NCI-H446 treated with DMSO at 0.1 percent for 48 hours (cell line): Measurements from ENCODE around the gene FAM117A.

ENCODE experiments used
- DNase-seq: peaks from one replicate; lab custom pipeline; 2025; lab: John Stamatoyannopoulos, UW

Gene FAM117A, protein sequence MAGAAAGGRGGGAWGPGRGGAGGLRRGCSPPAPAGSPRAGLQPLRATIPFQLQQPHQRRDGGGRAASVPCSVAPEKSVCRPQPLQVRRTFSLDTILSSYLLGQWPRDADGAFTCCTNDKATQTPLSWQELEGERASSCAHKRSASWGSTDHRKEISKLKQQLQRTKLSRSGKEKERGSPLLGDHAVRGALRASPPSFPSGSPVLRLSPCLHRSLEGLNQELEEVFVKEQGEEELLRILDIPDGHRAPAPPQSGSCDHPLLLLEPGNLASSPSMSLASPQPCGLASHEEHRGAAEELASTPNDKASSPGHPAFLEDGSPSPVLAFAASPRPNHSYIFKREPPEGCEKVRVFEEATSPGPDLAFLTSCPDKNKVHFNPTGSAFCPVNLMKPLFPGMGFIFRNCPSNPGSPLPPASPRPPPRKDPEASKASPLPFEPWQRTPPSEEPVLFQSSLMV

DNA sequence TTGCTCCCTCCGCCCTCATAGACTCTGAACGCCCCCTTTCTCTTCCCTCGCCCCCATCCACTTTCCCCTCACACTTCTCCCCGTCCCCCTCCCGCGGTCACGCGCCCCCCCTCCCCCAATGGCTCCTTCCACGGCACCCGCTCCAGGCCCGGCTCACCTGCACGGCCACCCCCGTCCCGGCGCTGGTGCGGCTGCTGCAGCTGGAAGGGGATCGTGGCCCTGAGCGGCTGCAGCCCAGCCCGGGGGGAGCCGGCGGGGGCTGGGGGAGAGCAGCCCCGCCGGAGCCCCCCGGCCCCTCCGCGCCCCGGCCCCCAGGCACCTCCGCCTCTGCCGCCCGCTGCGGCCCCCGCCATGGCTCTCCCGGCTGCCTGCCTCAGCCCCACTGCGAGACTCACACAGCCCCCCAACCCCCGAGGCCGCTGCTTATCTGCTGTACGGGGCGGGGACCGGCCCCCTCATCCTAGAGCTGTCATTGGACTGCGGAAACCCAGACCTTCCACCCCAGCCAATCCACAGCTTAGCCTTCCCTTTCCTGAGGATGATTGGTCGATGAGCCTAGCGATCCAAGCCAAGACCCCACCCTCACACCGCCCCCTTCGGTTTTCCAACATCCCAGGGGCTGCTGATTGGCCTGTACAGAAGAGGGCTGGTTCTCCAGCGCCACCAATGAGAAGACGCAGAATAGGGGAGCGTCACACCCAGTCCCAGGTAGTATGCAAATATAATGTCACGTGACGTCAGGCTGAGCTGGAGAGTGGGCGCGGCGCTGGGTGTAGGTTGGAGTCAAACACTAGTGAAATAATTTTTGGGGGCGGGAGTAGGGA lies at the start of gene FAM117A:
Gene FAM117A, minus strand, starts transcription at position 397 of the 824 bp plus-strand sequence. Its CDS starts 44 bp downstream, at position 353.
- DNase-seq: peak; percentile 96

DNA sequence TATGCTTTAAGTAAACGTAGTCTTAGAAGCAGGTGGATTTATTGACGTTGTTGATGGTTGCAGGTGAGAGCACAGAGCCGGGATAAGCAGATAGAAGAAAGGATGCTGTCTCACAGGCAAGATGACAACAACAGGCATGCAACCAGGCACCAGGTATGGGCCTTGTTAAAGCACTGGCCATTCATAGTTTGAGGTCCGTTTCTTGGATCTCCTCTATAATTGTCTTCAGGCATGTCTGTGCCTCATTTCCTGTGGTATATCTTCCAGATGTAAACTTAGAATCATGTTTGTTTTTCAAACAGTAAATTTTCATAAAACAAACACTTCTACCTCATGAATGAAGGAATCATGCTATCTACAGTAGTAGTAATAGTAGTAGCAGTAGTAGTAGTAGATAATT lies 45.1 kb upstream of the FAM117A start:
- DNase-seq: no peak

DNA sequence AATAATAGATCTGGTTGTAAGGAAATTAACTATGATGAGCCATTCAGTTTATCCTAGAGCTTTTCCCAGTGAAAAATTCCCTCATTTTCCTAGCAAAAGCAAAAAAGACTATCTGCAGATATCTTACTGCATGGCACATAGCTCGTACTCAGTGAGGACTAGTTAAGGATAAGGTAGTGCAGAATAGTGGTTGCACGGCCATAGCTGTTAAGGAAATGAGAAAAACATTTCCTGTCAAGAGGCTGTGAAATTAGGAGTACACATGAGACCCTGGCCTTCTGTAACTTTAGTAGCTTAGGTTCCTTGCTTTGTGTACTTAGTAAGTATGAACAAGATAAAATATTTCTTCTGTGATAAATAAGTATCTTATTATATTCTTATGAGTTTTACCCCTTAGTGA lies 34.8 kb upstream of the FAM117A start:
- DNase-seq: no peak

DNA sequence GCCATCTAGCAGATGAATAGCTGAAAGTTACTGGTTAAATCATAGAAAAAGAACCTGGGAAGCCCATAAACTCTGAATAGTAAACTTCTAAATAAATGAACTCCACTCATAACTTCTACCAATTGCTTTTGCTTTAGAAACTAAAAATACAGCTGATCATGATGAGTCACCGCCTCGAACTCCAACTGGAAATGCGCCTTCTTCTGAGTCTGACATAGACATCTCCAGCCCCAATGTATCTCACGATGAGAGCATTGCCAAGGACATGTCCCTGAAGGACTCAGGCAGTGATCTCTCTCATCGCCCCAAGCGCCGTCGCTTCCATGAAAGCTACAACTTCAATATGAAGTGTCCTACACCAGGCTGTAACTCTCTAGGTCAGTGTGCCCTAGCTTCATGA lies 34.3 kb upstream of the FAM117A start:
- DNase-seq: no peak

DNA sequence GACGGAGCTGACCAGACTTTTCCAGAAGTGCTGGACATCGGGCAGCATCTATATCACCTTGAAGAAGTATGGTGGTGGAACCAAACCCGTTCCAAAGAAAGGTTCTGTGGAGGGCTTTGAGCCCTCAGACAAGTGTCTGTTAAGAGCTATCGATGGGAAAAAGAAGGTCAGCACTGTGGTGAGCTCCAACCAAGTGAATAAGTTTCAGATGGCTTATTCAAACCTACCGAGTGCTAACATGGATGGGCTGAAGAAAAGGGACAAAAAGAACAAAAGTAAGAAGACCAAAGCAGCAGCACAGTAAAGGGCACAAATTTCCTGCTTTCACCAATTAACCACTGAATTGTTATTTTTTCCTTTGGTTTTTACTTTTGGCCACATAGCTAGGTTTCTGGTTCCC lies 31.4 kb upstream of the FAM117A start:
- no peak for DNase-seq

DNA sequence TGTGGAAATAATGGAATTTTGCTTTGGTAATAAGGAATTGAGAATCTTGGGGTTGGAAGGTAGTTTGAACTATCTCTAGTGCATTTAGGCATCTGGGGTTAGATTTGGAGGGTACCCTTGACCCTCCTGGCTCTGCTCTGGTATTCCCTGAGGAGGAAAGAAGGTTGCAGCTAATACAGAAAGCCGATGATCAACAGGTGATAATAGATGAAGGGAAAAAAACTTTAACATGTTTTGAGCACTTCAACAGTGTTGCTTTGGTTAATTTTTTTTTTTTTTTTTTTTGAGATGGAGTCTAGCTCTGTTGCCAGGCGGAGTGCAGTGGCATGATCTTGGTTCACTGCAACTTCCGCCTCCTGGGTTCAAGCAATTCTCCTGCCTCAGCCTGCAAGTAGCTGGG lies 29.4 kb upstream of the FAM117A start:
- DNase-seq: no peak

DNA sequence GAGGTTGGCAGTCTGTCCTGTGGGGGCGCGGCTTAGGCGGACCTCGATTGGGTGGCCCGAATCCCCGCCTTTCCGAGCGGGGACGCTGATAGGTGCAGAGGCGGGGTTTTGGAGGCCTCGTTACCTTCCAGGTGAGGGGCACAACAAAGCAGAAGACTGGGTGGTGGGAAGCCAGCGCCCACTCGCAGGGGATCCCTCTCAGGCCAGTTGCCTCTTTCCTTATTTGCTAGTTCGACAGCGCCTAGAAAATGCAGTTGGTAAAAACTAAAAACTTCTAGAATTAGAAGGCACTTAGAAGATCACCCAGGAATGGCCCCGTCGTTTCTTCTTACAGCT lies 25.3 kb upstream of the FAM117A start:
- no peak for DNase-seq

DNA sequence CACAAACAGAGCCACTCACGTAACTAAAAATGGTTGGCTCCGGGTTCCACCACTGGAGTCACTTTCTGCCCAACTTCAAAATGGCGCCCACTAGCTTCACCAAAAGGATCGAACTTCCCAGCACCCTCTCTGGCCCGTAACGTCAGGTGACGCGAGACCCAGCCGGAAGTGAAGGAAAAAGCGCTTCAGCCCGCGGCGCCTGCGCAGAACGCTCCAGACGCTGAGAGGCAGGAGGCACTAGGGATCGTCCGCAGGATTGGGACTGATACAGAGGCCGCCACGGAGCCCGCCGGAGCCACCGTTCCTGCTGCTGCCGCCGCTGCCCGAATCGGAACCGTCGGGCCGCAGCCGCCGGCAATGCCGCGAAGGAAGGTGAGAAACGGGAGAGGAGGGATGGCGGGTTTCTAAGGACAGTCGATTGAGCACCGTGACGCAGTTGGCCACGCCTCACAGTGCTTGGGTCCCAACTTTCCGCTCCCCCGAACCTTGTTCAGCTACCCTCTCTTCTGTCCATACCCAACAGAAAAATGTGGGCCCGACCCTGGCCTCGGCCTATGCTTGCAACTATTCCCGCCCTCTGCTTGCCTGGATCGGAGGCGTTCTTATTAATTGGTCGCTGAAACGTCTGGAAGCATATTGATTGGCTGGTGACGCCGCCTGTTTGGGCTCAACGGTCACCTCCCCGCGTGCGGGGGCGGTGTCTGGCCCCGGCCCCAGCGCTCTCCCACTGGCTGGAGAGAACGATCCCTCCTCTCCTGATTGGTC lies 24.7 kb upstream of the FAM117A start, which contains the start of gene KAT7:
Gene KAT7, plus strand, starts transcription at position 204 of the 765 bp plus-strand sequence. Its CDS starts 154 bp downstream, at position 358.
- DNase-seq: peak; percentile 98

DNA sequence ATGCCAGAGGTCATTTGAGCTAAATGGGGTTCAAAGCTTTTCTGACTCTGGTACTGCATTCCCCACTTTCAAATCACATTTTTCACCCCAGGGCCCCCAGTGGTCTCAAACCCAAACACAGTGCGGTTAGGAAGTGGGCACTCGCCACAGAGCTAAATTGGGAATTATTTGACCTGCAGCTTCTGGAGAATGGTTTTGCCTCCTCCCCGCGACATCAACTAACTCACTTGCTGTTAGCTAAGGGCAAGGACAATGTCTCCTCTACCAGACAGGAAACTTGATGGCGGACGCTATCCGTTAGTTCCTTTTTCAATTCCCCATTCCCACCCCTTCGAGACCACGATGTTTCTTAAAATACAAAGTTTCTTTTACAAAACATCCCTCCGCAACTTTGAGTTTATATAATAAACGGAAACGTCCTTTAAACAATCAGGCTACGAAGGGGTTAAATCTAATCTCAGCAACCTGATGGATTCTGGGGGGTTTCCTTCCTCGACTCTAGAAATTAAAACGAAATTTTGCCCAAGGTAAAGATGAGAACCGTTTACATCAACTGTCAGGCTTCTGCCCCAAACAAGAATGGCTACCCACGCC lies 24.1 kb upstream of the FAM117A start:
- no peak for DNase-seq

DNA sequence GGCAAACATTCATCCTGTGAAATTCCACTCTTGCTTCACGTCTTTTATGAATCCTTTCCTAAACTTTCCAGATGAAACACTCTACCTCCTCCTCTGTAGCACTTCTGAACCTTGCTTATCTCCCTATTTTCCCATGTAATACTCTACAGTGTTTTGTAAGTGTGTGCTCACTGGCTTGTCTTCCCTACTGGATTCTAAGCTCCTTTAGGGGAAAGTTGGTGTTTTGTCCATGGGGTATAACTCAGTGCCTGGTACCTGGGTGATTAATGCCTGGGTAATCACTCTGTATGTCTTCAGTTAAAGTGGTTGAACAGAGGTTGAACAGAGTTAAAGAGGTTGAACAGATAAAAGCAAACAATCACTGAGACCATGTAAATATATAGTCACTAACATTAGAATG lies 20.7 kb upstream of the FAM117A start:
- DNase-seq: no peak

DNA sequence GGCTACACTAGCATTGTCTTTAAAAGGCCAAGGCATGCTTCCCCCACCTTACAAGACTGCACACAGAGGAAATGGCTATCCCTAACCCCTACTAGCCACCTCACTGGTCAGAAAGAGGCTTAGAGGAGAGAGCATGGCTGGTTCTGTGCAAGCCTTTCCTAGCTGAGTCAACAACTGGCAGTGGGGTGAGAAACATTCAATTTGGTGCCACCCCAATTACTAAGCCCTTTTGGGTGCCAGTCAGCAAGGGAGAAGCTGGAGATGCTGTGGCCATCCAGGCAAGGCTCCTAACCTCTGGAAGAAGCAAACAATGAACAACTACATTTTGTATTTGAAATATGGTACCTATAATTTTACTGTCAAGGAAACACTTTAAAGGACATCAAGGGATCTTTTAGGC lies 19.9 kb upstream of the FAM117A start:
- DNase-seq: no peak

DNA sequence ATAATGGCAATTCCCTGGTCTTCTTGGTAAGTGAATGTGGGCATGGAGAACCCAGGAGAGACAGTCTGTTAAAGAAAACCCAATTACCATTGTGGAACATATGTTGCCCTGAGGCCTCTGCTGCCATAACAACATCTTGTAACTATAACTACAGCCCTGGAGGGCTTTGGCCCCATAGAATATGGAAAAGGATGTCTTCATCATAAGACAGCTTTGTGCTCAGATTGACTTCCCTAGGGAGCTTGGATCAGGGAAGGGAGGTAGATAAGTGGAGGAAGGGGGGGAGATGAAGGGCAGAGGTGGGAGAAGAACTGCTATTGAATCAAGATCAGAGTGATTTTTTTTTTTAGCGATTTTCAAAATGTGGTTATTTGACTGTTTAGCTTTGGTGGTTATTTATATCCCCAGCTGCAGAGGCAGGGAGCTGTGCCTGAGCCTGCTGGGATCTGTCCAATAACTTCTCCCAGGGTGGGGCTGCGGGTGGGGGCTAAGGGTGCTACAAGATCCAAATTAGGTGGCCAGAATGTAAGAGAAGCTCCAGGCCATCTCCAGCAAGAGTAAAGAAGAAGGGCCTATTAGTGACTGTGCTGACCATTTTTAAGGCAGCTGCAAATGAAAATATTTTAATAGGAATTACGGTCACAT lies 19.3 kb upstream of the FAM117A start:
- no peak for DNase-seq

DNA sequence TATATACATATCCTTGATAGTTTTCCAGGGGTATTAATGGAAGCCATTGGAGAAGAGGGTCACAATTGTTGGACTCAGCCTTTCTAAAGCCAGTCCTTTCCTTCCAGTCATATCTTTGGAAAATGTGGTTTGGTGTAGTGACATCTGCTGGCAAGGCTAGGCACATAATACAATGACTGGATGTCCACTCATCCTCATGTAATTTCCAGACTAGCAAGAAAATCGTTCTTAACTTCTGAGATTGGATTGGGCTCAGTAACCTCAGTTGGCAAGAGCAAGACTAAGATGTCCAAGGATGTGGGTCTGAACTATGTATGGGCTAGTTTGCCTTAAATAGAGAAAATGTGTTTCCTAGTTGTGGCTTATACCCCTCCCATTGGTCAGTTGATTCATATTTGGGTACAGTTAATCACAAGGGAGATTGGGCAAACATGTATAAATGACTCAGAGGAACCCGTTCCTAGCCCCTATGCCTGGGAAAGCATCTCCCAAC lies 15.9 kb upstream of the FAM117A start:
- DNase-seq: no peak

DNA sequence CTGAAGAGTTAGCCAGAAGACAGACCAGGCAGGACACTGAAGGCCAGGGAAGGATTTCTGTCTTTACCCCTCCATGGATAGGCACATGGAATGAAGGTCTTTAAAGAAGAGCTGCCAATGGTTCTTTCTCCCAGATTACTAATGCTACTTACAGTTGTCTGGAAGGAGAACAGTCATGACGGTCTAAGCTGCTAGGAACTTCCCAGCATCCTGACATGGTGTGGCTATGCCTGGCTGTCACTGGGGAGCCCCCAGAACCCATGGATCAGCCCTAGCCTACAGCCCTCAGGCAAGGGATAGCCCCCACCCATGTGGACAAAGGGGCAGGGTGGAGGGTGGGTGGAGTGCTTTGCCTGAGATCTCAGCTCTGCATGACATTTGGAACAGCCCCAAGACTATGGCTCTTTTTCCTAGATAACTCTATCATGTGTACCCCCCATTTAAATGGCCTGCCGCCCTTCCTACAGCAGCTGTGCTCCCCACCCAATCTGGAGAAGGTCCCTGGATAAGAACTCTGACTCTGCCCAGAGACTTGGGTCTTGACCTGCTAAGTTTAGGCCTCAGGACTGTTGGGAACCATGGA lies 15.3 kb upstream of the FAM117A start:
- DNase-seq: no peak

DNA sequence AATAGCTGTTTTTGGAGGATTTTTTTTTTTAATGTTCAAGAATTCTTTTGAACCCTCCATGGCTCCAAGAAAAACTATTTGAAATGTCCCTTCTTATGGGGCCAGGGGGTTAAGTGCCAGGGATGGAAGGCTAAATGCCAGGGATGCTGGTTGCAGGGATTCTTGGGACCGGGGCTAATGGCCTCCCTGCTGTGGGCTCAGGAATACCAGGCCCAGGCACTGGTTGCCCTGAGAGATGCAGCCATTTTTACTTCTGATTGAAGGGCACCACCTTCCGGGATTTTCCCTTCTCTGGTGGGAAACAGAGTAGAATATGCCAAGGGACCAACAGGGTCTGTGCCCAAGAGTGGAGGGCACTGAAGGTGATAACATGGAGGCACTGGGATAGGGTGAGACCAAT lies 13.6 kb upstream of the FAM117A start:
- DNase-seq: no peak

DNA sequence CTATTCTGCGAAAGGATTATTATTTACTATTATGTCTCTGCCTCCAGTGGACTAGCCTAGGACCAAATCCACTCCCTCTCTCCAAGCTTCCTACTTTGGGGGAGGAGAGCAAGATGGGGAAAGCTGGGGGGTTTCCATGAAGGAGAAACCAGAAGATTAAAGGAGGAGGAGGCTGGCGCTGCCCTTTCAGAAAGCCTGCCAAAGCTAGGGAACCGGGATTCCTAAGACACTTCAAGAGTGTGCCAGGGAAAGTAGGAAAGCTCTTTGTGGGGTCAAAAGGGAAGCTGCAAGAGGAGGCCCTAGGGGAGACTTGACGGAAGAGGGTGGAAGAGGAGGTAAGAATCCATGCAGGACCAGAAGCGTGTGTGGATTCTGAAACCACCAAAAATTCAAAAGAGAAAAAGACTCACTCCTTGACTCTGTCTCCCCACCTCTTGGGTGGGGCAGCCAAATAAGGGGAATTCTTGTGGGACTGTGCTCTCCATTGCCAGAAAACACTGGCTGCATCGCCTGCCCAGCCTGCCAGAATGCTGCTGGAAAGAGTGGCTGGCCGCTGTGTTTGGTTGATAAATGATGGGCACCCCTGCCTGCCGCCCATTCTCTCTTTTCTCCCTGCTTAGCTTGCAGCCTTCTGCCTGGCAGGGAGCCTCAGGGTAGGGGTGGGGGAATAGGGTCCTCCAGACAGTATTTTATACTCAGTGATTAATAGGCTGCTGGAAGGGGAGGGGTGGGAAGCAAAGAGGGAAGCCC lies 12.8 kb upstream of the FAM117A start:
- DNase-seq: no peak

DNA sequence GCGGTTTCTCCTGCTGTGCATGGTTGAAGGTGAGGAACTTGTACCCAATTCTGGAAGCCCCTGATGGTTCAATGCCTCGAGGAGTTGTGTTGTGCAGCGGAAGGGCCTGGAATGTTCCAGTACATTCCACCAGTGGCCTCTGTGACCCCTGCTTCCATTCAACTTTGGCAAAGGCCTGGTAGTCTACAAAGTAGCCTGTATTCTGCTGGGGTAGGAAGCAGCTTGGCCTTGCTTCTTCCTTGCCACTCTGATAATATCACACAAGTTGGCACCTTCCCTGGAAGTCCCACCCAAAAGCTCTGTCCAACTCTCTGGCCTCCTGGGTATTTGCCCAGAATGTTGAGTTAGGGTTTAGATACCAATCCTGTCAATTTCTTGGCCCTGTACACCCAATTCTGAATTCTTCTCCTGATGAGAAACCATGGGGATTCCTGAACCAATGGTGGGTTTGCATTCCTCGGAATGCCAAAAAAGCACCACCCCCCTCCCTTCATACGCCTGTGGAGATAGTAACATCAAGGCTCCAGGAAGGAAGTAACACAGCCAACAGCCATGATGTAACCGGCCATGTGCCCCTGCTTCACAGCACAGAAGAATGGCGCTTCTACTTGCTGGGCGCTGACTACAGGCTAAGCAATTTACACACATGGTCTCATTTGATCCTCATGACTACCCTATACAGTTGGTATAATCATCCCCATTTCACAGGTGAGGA lies 11.8 kb upstream of the FAM117A start:
- no peak for DNase-seq

DNA sequence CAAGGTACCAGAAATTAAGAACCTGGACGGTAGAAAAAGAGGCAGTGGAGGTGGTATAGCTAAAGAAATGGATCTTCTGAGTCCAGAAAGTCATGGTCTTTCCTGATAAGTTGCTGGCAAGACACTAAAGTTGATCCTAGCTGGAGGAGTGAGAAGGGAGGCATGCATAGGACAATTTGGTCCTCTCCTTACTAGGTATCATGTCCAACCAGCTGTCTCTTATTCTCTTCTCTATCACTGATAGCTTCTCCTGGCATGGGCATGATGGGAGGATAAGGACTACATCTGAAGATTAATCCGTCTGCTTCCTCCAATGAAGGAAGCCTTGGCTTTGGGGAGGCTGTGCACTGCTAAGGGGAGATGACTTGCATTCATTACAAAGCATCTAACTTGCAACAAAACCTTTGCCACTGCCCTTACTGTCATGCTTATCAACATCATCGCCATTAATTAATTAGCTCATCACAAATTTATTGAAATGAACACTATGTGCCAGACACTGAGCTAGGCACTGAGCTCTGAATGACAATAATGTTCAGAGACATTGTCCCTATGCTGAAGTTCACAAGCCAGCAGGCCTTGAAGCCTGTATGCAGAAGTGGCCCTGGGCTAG lies 3.1 kb upstream of the FAM117A start:
- no peak for DNase-seq

DNA sequence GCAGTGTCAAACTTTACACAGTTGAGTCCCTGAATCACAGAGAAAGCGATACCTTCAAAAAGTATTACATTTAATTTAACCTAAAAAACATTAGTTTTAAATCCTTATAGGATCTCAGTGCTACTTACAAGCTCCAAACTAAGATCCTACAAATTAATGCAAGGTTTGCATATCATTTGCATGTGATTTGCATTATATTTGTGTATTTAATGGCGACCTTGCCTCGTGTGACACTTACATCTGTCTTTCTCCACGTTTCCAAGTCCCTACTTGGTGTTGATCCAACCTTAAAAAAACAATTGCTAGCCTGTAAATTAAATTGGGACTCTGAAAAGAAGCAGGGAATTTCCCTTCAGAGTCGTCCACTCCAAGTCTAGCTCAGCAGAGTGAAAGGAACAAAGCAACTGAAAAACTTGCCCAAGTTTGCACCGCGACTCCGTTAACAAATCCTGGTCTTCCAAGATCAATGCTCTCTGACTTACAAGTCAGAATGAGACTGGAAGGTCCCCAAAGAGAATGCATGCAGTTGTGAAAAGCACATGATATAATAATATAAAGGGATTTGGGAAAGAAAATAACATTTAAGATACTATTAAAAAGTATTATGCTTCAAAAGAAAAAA lies 739 bp upstream of the FAM117A start:
- DNase-seq: no peak
